SW480 (cell line): Measurements from ENCODE around the gene TAS1R2.

Source experiments
- DNase-seq: peaks from one replicate; pipeline ENCODE4 v3.0.0-alpha.2; 2016; ENCODE audit warnings: low spot score

TAS1R2 gene

DNA sequence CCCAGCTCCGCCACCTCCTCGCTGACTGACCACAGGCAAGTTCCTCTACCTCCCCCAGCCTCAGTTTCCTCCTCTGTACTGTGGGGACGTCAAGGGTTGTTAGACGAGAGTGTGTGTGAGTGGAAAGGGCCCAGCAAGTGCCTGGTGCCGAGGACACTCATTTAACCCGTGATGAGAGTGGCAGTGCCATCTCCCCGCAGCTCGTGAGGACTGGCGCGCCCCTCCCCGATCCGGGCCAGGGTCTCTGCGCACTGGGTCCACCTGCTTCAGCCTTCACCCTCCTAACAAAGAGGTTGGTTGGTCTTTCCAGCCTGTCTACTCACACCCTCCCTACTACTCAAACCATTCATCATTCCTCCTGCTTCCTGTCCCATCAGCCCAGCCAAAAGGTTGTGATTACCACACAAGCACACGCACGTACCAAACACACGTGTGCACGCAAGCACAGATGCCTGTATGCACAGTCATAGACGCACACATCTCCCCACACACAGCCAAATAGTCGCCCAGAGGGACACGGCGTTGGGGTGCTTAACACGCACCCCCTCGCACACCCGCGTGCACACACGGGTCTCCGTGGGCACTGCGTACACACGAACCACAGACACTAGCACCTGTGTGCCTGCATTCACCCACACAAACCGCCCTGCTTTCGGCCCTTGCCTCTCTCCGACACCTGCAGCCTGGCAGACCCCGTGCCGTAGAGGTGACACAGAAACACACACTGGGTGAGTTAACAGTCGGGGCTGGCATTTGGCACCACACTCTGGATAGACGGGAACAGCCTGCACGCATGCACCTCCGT, 39.3 kb downstream of the TAS1R2 start:
- no peak for DNase-seq

GRCh38 chr1:18819203-18819602, 40.3 kb downstream of the TAS1R2 start:
- DNase-seq, result no peak

DNA sequence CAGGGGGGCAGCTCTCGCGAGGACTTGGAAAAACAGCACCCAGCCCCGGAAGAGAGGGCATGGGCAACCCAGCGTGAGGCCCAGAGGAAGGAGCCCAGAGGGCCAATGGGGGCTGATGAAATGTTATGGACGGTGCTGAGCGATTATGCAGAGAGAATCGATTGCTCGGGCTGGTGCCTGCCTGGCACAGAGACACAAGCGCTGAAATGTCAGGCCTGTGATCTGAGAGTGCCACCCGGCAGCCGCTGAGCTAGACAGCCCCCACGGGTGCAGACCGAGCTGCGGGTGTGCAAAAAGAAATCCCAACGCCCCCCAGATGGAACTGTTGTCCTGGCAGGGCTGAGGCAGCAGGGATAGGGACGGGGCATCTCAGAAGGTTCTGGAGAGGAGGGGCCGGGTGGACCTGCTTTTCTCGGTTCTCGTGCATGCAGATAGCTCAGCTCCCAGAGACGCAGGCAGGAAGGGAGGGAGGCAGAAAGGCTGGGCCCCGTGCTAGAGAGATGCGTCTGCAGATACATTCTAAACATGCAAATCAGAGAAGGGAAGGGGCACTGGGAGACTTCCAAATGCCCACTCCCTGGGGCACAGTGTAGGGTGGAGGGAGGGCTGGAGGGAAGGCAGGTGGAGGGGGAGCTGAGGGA, 41.5 kb downstream of the TAS1R2 start:
- DNase-seq, result no peak

- no peak for DNase-seq
Measured at GRCh38 chr1:18817316-18817715, 42.1 kb downstream of the TAS1R2 start.

DNA sequence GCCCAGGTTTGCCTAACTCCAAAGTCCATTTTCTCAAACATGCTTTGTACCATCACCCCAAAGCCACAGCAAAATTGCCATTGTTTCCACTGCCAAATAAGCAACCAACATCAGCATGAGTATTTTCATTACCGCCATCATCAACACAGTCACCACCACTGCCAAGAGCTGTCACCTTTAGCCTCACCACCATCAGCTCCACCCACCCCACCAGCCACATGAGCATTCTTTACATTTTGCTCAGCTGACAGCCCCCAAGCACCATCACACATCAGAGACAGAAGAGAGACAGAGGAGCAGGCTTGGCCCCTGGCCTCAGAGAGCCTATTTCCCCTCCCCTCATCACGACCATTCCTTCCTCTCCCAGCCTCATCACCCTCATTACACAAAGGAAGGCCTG, 42.7 kb downstream of the TAS1R2 start:
- peak; percentile 21 for DNase-seq

DNA sequence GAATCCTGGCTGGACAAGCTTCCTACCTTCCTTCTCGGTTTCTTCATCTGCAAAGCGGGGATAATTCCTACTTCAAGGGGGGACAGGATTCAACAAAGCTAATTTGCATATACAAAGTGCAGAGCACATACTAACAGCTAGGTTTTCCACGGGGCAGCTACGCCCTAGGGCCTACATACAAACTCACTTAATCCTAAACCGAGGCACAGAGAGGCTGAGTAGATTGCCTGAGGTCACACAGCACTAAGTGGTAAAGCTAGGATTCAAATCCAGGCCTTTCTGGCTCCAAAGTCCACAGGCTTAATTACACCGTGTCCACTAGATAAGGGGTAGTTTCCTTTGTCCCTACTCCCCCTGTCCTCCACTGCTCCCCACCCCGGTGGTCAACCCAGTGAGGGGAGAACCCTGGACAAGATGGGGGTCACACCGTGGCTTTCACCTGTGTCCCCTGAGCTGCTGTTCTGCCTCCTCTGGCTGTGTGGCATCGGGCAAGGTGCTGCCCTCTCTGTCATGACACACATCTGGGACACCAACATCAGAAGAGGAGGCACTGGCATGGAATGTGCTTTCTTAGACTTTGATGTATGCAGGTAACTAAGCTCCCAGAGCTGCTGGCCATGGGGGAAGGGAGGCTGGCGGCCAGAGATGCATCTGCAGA, 44.5 kb downstream of the TAS1R2 start:
- no peak for DNase-seq

DNA sequence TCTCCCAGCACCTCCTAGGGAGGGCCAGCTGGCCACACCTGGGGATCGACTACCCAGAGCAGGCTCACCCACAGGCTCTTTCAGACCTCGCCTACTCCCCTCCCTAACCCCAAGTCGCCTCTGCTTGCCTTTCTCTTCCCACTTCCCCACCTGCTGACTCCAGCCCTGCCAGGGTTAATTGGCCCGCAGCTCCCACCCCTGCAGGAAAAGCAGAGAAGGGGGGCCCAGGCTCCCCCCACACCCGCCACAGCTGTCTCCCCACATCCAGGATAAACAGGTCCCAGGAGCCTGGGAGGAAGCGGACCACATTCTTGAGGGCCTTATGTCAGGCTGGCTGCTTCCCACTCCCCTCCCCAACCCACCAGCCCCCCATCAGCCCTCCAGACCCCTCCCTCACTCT, 45.0 kb downstream of the TAS1R2 start:
- no peak for DNase-seq

DNA sequence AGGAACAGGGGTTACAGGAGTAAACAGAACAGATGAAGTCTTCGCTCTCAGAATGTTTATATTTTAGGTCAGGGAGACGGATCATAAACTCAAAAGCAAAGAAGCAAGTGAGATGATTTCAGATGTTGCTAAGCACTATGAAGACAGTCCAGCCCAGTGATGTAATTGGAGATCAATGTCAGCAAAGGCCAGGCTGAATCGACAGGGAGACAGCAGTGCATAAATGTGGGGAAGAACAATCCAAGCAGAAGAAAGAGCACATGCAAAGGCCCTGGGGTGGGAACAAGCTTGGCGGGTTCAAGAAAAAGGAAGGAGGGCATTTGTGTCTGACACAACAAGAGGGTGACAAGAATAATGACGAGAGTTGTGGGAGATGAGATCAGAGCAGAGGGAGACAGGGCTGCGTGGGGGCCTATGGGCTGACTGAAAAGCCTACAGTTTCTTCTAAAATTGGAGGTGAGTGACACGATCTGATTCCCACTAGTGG, 47.0 kb downstream of the TAS1R2 start:
- DNase-seq, result no peak

DNA sequence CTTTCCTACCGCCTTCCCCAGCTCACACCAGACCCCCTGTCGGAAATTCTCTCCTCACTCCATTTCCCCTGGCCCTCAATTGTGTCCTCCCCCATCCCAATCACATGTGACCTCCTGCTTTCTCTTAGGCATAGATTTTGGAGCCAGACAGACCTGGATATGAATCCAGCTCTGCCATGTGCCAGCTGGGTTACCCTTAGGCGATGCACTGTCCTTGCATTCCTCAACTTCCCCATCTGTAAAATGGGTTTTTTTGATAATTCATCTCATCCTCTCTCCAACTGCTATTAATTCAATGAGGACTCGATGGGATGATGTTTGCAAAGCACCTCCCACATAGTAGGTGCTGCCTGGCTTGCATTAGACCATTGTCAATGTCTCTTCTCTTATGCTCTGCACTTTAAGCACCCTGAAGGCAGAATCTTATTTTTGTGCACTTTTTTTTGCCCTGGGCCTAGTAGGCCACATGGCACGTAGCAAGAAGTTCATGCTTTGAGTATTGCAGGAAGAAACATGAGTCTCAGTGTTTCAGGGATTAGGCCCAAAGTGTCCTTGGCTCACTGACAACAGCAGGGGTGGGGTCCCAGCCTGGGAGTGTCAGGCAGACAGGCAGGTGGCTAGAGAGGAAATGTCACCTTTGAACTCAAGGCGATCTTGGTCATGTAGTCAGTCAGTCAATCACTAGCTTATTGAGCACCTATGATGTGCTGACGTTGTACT, 47.6 kb downstream of the TAS1R2 start:
- DNase-seq, result no peak

- no peak for DNase-seq
Measured at GRCh38 chr1:18809953-18810899, 49.2 kb downstream of the TAS1R2 start.

GRCh38 chr1:18808550-18808949, 50.9 kb downstream of the TAS1R2 start:
- DNase-seq, result no peak

DNA sequence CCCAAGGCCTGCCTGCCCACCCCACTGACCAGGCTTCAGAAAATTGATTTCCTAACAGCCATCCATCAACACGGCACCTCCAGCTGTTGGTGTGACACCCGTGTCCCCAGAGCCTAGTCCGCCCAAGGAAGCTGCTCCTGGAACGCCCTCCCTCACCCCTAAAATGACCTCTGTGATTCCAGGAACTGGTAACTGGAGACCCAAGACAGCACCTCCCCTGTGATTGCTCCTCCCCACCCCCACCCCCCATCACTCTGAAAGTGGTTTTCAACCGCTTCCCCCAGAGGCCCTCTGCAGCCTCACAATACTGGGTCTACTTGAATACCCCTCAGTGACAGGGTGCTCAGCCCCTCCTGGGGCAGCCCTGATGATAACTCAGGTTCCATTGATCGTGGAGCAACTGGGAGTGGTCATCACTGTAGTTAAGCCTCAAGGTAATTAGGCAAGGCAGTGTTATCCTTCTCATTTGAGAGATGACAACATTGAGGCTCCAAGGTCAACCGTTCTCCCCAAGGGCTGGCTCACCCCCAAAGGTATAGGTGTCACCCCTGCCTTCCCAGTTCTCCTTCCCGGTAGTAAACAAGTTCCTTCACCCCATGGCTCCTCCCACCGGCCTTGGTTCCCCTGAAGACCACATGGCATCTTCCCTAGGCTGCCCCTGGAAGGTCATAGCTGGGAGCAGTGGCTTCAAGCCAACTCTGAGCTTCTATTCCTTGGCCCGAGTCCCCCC, 52.0 kb downstream of the TAS1R2 start:
- no peak for DNase-seq

- no peak for DNase-seq
Measured at GRCh38 chr1:18805925-18806849, 53.3 kb downstream of the TAS1R2 start.

DNA sequence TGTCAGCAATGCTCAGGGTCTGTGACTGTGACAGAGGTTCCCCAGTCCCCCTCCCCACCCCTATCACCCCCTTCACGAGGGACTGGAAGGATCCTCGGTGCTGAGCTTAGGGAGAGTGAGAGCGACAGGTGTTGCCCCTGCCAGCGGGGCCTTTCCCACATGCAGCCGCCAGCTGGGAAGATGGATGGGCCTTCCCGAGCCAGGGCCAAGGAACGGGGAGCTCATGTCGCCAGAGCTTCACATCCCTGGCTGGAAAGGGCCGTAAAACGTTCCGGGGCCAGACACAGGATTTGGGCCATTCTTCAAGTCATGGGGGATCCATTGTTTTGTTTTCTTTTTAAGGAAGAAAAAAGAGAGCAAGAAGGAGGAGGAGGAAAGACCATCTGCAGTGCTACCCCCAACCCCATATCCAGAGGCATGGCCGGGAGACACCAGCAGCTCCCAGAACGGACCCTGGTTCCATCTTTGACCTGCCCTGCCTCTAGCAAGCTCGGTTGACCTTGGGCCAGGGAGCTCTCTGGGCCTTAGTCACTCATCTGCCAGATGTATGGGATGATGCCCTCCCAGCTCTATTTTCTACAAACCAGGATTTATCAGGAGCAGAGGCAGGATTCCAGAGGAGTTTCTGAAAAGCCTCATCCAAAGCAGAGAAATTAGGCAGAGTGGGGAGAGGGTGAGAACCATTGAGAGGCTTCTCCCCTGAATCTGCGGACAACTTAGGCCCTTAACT, 54.1 kb downstream of the TAS1R2 start:
- DNase-seq, result no peak

GRCh38 chr1:18803851-18804250, 55.6 kb downstream of the TAS1R2 start:
- DNase-seq, result no peak

- DNase-seq, result no peak
Measured at GRCh38 chr1:18803151-18803791, 56.2 kb downstream of the TAS1R2 start.

GRCh38 chr1:18802231-18802630, 57.2 kb downstream of the TAS1R2 start:
- no peak for DNase-seq

GRCh38 chr1:18800258-18800657, 59.2 kb downstream of the TAS1R2 start:
- DNase-seq, result no peak
